Stimulated activated CD8-positive, alpha-beta memory T cell treated with anti-CD3 and anti-CD28 coated beads, Interleukin-15, amount 100 ng/mL, for 1 hour (primary cell): ENCODE results near the gene VASH1.
"Not testable (repeated sequence)": the region's sequence is repeated elsewhere in the genome, so short reads cannot be mapped to it uniquely, and the experiment has no call there.

Source experiments
- DNase-seq: peaks from one replicate; pipeline ENCODE4 v3.0.0-alpha.2; 2020; ENCODE audit warnings: low read depth

VASH1 gene

DNA sequence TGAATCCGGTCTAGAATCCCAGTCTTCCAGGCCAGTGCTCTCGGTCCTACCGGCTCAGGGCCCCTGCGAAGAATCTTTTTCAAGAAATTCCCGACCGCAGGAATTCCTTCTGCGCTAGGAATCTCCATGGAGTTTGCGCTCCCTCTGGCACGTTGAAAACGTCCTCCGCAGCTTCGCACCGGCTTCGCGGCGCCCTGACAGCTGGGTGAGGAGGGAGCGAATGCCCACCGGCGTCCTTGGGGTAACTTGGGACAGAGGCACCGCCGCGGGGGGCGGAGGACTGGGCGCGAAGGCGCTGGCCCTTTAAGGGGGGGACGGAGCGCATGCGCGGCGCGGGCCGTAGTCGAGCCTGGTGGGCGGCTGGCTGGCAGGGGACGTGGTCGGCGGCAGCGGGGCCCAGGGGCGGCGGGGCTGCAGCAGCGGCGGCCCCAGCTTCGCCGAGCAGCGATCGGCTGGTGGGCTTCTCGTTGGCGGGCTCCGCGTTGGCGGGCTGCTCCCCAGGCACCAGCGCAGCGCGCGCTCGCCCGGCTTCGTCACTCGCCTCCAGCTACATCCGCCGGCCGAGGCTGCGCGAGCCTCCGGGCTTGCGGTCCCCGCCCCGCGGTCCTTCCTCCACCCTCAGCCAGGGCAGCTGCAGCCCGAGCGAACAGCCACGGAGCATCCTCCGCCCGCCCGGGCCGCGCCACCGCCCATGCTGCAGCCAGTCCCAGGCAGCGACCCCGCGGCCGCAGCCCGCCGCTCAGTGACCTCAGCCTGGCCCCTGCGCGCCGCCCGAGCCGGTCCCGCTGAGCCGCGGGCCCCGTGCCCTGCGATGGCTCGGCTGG lies at the start of gene VASH1:
Gene VASH1 (plus strand): TSS at position 333 of the 824 bp plus-strand sequence. CDS start 1,354 bp downstream, outside the sequence.
- DNase-seq: peak; percentile 15

DNA sequence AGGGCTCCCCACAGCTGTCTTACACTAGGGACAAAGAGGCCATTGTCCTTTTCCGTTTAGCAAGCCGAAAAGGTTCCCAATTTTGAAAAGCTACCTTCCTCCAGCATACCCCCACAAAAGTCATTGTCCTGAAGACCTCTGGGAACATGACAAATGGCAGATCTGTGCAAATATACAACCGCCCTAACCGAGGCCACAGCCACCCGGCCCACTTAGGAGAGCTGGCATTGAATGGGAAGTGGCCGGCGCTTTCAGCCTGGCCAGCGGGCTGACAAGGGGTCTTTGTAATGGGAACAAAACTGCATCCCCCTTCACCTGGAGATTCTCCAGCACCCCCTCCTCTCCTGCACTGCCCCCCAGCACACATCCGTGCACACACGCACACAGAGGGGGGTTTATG lies 48.1 kb upstream of the VASH1 start:
- no peak for DNase-seq

DNA sequence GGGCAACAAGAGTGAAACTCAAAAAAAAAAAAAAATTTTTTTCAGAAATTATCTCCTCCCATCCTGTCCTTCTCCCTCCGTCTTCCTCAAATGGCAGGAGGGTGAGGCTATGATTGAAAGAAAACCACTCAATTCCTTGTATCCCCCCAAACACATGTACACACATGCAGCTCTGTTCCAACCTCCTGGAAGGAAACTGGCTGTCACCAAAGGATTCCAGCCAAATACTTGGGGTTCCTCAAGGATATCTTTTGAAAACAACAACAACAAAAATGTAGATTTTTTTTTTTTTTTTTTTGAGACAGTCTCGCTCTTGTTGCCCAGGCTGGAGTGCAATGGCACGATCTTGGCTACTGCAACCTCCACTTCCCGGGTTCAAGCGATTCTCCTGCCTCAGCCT lies 46.8 kb upstream of the VASH1 start:
- DNase-seq: no peak

DNA sequence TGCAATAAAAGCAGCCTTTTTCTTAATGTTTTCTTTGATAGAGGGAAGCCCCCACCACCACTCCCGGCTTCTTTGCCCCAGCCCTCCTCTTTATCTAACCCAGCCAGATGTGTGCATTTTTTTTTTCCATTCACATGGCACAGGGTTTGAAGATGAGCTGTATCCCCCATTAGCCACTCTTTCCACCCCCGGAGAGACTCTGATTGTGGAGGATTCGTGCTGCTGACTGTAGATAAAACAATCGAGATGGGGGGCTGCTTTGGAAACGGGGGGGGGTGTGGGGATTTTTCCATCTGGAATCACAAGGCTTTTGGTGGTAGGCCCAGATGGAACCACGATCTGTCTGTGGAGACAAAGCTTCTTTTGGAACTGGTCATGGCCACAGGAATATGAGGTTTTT lies 46.2 kb upstream of the VASH1 start:
- no peak for DNase-seq

DNA sequence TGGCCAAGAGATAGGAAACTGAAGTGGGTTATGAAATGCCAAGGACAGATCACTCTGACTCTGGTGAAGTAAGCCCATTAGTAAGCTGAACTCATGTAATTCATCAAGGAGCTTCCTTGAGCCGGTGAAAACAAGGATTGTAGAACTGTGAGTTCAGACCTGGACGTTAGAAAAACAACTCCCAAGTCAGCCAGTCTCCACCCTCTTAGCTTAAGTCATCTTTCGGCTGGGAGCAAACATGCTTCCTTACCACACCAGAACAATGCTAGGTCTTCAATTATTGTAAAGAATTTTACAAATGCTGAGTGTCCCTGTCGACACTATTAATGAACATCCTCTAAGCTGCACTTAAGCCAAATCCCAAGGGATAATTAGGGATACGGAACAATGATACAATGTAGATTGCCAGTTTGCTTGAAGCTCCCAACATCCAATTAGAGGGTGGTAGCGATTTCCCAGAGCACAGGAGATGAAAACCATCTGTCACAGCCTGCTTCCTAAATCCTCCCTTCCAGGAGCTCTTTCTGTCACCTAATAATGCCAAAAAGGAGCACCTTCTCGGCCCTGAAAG lies 45.7 kb upstream of the VASH1 start:
- DNase-seq: no peak

DNA sequence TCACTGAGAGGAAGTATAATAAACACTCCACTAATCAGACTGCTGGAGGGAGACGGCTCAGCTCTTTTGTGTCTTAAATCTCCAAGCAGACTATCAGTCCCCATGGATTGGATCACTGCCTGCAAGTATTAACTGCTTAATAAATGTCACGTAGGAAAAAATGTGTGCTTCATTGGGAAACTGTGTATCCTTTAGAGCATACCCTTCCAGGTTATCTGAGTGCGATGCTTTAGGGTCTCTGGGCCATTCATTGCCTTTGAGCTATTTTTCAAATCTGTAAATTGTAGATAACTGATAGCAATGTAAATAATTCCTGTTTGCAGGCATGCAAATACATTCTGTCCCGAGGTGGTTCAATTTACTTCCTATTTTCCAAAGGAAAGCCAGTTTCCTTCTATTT lies 45.0 kb upstream of the VASH1 start:
- DNase-seq: no peak

DNA sequence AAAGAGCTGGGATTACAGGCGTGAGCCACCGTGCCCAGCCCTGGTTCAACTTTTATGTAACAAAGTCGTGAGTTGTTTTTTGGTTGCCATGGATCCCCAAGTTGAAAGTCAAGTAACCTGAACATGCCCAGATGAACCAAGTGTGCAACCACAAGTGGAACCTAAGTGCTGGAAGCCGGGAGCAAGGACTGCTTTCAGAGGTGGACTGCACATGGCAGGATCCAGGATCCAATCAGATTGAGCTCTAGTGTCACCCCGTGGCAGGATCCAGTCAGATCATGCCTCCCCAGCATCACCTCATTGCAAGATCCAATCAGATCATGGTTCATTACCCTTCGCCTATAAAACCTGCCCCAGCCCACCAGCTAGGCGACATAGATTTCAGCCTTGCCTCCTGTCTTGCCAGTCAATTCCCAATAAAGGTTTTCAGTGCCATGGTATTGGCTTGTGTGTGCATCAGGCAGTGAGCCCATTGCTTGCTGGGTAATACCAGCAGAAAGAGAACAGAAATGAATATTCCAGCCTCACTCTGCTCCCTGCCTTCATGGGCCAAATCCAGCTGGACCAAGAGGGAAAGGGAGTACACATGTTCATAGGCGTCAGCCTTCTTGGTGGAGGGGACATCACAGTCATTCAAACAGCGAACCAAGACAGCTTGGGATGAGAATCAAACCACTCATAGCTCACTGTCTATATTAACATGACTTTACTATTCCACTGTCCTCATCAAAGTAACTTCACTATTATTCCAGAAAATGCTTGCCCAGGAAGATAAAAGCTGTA lies 43.6 kb upstream of the VASH1 start:
- DNase-seq: no peak

DNA sequence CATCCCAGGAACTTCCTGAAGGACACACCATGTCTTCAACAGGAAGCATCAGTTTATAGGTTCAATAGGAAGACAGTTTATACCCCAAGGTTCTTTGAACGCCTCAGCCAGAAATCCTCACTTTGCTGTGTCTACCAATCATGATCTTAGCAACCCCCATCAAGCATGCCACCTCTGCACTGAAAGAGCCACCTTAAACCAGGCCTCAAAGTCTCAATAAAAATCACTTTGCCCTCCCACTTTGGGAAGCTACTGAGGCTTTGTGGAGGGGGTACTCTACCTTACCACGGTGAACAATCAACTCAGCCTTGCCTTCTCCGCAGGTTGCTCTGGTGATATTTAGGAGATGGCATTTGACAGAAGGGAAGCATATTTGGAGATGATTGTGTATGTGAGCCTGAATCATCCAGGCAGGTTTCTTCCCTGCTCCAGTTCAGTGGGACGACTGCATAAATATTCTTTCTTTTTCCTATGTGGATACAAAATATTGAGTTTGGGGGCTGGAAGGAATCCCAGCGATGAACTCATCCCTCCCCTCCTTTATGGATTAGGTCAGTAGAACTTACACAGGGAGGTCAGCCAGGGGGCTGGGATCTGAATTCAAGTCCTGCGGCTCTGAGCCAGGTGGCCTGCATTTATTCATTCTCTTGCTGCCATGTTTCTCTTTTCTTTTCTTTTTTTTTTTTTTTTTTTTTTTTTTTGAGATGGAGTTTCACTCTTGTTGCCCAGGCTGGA lies 42.8 kb upstream of the VASH1 start:
- no peak for DNase-seq

DNA sequence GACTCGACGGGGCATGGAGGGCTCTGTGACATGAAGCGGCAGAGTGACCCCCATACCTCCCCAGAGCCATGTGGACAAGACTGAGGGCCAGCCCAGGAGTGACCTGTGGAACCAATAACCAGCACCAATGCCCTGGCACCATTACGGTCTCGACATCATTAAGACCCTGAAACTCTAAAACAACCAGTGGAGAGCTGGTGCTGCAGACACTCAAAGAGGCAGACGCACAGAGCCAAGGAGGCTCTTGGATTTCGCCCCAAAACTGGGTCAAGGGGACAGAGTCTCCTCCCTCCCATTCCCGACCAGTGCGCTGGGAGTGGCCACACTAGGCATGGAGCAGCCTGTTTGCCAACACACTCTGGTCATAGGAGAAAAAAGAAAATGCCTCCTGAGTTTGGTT lies 41.6 kb upstream of the VASH1 start:
- no peak for DNase-seq

DNA sequence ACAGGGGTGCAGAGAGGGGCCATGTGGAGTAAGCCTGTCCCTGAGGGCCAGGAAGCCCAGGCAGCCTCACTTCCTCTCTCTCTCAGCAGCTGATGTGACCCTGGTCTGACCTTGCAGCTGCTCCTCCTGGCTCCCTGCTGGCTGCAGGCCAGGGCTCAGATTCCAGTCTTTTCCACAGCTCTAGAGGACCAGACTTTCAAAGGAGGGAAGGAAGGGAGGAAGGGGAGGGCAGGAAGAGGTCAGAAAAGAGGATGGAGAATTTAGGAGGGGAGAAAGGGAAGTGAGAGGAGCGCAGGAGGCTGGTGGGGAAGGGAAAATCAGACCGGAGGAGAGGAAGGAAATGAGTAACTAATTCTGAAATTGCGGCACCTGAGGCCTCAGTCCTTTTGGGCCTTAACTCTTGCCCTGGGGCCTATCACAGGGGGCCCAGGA lies 40.9 kb upstream of the VASH1 start:
- DNase-seq: no peak

DNA sequence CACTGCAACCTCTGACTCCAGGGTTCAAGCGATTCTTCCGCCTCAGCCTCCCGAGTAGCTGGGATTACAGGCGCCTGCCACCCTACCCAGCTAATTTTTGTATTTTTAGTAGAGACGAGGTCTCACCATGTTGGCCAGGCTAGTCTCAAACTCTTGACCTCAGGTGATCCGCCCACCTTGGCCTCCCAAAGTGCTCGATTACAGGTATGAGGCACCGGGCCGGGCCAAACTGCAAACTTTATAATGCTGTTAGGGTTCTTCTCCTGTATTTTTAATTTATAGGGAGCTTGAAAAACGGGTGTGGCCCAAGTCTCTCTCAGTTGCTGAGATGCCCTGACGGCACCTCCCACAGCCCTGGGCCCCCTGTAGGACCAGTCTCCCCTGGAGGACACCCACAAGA lies 39.8 kb upstream of the VASH1 start:
- not testable (repeated sequence) for DNase-seq

DNA sequence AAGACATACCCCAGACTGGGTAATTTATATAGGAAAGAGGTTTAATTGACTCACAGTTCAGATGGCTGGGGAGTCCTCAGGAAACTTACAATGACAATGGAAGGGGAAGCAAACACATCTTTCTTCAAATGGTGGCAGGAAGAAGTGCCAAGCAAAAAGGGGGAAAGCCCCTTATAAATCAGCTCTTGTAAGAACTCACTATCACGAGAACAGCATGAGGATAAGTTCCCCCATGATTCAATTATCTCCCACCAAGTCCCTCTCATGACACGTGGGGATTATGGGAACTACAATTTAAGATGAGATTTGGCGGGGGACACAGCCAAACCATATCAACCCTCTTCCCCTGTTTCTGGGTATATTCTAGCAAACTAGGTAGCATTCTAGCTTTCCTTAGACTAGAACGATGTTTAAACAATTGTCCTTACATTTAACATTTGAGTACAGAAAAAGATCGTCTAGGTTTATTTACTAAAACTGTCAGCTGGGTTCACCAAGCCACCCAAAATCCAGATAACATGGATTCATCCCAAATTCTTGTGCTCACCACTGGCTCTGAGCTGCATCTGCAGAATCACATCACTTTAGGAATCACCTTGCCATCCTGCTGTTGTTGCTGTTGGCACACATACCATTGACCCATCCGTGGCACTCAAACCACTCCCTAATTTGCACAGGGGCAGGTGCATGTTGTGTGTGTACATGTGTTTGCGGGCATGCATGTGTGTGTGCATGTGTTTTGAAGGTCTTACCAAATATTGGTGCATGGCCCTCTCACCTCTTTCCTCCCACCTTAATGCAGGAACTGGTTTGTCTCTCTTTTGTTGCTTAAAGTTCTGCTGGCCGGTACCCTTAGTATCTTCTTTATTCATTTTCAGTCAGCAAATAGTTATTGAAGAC lies 36.4 kb upstream of the VASH1 start:
- no peak for DNase-seq

DNA sequence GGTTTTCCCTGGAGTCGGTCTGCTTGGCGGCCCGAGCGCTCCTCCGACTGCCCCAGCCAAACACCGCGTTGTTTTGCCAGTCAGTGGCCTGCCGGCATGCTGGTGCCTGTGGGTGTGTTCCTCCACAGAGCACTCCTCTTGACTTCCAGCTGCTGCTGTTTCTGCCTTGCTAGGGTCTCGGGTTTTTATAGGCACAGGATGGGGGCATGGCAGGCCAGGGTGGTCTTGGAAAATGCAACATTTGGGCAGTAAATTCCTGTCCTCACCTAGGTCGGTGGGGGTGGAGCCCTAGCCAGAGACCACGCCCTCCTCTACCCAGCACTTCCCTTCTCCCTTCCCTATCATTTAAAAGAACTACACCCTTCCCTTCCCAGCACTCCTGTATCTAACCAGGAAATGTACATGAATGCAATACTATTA lies 34.7 kb upstream of the VASH1 start:
- no peak for DNase-seq

DNA sequence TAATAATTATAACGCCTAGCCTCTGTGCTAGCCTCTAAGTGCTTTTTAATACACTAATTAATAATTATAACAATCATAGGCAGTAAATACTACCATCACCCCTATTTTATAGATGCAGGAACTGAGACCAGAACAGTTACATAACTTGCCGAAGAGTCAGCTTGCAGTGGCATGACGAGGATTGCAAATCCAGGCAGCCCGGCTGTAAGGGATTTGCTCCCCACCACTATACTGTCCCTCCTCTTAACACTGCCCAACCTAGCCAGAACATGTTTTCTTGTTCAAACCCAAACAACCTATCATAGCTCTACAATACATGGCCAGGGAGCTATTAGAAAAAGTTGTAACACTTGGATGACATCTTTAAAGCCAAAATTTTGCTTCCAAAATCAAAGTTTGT lies 33.9 kb upstream of the VASH1 start:
- DNase-seq: no peak

DNA sequence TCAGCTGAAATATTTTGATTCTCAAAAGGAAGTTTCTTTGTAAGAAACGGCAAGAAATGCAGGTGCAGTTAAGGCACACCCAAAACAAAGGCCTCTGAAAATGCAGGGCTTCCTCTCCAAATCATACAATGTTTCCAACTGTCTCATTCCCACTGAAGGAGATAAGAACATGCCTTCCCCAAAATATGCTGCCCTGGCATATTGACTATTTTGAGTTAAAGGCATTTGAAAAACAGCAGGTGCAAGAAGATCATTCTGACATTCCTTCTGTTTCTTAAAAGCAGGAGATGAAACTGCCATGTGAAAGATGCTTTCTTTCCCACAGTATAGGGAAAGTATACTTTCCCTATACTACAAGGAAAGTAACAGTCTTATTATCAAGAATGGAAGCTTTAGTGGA lies 33.4 kb upstream of the VASH1 start:
- no peak for DNase-seq

DNA sequence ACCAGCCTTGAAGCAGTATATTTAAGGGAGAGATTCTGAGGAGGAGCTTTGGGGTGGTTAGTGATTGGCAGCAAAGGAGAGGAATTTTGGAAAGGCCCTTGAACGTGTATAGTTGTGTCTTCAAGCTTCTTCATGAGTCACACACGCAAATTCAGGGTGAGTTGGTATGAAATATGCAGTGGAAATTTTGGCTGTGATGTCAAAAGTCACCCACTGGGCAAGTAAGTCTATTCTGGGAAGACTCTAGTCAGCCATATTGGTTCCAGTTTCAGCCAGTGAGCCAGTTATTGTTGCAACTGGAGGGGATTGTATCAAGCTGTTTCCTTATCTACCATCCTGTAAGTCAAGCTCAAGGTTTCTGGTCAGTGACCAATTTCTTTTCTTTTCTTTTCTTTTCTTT lies 32.0 kb upstream of the VASH1 start:
- no peak for DNase-seq

DNA sequence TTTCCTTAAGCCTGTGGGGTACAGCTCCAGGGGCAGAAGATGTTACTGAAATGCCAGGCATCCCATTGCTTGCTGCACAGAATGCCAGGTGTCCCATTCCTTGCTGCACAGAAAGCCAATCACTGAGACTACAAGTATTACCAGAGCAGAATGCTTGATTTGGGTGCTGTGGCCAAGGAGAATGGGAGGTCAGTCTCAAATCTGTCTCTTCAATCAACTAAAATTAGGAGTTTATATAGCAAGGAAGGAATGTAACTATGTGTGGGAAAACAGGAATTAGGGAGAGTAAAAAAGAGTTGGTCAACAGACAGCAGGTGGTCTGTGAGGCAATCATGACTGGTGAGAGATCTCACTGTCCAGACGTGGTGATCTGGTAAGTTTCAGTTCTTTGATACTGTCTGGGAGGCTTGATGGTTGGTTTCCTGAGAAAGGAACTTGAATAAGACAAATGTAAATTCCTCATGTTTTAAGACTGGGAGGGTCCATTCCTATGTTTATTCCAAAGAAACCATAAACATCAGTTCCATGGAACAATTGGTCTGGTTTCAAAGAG lies 31.2 kb upstream of the VASH1 start:
- no peak for DNase-seq

DNA sequence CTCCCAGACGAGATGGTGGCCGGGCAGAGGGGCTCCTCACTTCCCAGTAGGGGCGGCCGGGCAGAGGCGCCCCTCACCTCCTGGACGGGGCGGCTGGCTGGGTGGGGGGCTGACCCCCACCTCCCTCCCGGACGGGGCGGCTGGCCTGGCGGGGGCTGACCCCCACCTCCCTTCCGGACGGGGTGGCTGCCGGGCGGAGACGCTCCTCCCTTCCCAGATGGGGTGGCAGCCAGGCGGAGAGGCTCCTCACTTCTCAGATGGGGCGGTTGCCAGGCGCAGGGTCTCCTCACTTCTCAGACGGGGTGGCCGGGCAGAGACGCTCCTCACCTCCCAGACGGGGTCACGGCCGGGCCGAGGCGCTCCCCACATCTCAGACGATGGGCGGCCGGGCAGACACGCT lies 26.8 kb upstream of the VASH1 start:
- DNase-seq: not testable (repeated sequence)

DNA sequence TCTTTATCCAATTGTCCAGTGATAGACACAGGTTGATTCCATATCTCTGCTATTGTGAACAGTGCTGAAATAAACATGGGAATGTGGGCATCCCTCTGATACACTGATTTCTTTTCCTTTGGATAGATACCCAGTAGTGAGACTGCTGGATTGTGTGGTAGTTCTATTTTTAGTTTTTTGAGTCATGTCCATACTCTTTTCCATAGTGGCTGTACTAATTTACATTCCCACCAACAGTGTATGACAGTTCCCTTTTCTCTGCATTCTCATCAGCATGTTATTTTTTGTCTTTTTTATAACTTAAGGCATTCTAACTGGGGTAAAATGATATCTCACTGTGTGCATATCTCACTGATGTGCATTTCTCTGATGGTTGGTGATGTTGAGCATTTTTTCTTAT lies 24.8 kb upstream of the VASH1 start:
- DNase-seq: no peak

DNA sequence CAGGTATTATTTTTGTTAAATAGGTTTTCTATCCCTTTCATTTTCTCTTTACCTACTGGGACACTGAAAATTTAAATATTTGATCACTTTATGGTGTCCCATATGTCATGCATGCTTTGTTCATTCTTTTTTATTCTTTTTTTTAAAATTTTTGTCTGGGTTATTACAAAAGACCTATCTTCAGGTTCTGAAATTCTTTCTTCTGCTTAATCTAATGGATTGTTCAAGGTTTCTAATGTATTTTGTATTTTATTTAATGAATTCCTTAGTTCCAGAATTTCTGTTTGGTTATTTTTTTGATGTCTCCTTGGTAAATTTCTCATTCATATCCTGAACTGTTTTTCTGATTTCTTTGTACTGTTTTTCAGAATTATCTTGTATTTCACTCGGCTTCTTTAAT lies 20.2 kb upstream of the VASH1 start:
- no peak for DNase-seq

DNA sequence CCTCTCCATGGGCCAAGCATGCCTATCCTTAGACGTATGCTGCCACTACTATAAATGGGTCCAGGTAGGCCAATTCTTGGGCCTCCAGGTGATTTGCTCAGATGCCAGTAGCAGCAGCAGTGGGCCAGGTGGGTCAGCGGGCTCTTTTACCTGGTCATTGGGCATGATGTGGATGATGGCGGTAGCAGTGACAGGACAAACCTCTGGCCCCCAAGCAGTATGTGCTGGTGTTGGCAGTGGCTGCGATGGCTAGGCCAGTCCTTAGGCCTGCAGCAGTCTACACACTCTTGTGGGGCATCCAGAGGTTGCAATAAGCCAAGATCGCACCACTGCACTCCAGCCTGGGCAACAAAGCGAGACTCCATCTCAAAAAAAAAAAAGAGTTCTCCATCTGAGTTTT lies 19.1 kb upstream of the VASH1 start:
- no peak for DNase-seq
